HG03103 (cell line): Measurements from ENCODE around the gene ROPN1L.

Experiments
- ATAC-seq: cut with Tn5 transposase; IDR thresholded peaks from one replicate; pipeline ENCODE4 v1.9.1; 2021; ENCODE audit warnings: low read depth; ENCODE audit not compliant: unreplicated experiment

The ROPN1L gene

DNA sequence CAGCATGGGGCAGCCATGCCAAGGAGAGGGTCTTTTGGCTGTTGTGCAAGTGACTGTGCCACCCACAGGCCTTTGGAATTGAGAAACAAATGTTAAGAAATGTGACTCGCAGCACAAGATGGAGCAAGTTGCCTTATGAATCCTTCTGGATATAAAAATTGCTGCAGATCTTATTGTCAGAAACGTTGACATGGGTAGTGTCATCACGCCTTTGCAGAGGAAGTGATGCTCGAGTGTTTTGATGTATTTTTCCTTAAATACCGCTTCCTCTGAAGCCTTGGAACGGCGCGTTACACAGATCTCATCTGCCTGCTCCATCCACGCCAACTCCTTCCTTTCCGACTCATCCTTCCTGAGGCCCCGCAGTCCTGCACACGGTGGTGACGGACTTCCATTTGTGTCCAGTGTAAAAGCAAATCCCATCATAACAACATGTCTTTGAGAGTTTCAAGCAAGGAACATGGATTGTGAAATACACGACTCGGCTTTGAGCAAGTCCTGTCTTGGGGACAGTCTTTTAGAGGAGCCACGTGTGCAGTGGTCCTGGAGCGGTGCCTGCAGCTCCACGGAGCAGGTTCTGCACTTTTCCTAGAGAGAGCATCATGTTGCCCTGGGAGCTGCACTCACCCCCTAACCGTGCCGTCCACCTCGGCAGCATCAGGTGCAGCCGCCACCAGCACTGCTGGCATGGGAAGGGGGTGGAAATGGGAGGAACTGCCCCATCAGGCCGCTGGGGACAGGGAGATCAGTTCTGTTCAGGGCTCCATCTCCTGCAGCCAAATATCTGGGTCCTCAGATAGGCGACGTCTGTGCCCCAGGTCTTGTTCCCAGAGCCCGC is 15.1 kb downstream of the ROPN1L start:
- no peak for ATAC-seq

DNA sequence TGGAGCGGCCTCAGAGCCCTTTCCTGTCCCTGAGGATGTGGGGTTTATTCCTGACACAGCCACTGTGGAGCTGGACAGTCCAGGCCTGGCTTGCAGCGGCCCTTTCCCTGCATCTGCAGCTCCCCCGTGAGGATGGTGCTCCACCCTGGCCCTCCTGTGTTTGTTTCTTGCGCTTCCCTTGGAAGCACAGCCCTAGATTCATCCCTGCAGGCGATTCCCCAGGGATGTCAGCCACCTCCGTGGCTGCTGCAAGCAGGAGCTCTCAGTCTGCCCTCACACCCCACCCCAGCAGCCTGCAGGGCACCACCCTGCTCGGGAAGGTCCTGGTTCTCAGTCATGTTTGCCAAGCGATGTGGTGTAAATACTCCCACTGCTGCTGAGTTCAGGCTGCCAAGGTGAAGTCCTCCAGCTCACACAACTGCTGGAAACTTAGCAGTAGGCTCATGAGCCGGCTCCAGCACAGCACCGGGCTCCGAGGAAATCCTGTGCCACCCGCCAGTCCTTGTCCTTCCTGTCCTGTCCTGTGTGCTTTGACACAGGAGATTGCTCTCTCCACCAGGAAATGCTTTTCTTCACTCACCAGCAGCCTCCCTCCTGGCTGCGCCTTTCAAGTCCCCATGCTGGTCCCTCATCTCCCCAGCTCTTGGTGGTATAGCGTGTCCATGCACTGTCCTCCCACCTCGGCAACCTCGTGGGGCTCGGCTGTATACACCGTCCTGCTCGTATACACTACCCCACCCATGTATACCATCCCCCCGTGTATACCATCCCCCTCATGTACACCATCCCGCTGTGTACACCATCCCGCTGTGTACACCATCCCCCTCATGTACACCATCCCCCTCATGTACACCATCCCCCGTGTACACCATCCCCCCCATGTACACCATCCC is 16.2 kb downstream of the ROPN1L start:
- no peak for ATAC-seq

DNA sequence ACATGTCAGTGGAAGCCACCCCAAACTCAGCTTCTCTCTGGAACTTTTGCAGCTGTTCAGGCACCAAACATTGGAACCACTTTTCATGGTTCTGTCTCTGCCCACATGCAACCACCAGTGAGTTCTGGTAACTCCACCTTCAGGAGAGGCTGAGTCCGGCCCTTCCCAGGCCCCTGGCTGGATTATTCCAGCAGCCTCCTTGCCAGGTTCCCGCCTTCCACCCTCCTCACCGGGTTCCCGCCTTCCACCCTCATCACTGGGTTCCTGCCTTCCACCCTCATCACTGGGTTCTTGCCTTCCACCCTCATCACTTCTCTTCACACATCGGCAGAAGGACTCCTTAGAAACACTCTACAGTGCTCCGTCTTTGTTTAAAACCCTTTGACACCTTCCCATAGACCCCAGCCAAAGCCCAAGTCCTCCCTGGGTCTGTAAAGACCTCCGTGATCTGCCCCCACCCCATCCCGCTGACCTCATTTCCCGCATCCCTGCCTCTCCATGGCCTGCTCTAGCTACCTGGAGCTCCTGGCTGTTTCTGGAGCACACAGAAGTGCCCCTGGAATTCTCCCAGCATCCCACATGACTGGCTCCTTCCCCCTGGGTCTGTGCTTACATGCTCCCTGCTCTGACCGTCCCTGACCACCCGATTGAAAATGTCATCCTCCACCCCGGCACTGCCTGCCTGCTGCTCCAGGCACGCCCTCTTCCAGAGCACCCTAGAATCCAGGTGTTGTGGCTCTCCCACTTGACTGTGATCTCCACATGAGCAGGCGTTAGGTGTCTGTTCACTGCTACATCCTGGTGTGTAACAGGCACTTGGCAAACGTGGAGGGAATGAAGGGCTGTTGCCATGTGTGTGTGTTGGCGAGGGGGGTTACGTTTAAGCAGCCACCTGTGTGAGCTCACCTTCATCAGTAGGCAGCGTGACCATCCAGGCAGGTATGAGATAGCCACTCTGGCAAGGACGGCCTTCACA is 17.7 kb downstream of the ROPN1L start:
- ATAC-seq: no peak

DNA sequence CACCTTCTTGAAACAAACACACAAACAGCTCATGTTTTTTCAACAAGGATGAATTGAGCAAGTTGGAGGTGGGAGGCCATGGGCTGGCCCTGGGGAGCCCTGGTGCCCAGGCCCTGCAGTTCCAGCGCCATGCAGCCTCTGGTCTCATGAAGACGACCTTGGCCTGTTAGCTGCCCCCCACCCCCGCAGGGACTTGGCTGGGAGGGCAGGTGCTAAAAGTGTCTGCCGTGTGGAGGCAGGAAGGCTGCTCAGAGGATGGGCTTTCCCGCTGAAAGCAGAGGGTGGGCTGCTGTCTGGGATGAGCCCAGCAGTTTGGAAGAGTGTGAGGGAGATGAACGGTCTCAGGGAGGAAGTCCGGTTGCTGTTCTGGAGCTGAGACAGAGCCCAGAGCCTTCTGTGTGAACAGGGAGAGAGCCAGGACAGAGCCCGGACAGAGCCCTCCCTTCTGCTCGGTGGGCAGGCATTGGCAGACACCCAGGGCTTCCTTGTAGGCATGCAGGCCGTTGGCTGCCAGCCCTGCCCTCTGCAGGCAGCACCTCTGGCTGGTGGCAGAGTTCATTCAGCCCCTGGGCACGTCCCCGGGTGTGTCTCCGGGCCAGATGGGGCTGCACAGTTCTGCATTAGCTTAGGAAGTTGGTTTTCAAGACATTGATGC is 18.7 kb downstream of the ROPN1L start:
- ATAC-seq: no peak

DNA sequence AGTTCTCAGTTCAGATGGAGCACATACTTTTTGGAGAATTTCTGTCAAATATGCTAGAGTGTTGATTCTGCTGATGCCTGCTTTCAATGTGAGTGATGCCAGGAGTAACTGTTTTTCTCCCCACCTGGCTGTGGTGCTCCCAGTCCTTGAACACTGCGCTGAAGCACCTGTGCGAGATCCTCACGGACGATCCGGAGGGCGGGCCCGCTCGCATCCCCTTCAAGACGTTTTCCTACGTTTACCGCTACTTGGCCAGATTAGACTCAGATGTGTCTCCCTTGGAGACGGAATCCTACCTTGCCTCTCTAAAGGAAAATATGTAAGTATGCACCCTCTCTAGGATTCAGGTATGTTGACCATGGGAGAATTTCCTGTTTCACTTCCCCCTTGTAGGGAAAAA is 19.4 kb downstream of the ROPN1L start:
- no peak for ATAC-seq

DNA sequence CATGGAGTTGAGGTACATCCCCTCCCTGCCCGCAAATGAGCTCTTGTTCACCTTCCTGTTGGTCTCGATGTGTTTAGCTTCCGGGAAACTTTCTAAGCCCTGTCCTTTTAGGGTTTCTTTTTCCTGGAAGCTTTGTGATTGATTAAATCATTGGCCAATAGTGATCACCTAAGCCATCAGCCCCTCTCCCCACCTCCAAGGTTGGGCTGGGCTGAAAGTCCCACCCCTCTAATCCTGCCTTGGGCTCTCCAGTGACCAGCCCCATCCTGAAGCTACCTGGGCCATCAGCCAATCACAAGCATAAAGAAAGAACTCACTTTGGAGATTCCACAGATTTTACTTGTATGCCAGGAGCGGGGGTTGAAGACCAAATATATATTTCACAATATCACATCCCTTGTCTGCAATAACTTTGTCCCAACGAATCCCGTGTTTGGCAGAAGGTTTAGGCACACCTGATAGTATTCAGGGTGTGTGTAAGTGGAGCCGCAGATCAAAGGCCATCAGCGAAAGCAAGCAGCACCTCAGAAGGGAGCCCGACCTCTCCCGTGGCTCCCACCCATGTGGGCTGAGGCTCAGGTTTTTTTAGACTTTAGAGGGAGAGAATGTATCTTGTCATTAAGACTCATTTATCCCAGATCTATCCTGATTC is 20.4 kb downstream of the ROPN1L start:
- ATAC-seq: no peak

DNA sequence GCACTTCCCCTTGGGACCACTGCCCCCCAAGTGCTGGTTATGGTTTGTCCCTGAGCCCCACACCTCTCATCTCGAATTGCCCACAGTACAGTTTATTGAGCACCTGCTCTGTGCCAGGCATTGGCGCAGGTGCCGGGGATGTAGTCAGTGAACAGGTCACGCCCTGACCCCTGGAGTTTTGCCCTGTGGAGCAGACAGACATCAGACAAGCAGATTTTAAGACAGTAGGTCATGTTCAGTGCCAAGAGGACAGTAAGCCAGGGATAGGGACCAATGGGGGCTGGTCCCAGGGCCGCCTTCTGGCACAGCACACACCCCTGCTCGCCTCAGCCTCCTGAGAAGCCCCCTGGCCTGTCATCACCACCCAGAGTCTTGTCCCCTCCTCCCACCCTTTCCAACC is 21.9 kb downstream of the ROPN1L start:
- ATAC-seq: no peak

DNA sequence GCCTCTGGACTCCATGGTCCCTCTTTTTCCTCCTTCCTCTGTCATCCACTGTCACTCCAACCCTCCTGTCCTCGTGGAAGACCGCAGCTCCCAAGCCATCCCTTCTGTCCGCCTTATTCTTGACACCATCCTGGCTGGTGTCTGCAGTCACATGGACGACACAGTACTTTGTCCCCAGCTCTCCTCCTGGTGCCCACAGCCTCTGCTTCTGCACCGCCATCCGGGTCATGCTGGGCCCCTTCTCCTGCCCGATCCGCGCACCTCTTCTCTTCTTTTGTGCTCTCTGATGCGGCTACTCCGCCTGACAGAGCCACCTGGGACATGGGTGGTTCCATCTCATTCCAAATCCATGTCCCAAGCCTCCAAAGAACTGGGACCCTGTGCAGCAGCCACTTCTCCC is 22.5 kb downstream of the ROPN1L start:
- no peak for ATAC-seq

DNA sequence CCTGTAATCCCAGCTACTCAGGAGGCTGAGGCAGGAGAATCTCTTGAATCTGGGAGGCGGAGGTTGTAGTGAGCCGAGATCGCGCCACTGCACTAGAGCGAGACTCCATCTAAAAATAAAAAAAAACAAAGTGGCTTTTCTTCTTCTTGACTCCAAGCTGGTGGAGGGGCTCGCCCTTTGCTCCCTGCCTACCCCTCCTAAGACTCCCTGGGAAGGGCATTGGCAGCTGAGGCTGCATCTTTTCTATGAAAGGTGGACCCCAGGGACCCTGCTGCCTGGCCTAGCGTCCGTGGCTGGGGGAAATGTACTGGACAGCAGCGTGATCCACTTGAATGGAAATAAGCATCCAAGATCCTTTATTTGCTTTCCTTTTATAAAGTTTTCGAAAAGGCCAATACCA is 24.0 kb downstream of the ROPN1L start:
- ATAC-seq: no peak

DNA sequence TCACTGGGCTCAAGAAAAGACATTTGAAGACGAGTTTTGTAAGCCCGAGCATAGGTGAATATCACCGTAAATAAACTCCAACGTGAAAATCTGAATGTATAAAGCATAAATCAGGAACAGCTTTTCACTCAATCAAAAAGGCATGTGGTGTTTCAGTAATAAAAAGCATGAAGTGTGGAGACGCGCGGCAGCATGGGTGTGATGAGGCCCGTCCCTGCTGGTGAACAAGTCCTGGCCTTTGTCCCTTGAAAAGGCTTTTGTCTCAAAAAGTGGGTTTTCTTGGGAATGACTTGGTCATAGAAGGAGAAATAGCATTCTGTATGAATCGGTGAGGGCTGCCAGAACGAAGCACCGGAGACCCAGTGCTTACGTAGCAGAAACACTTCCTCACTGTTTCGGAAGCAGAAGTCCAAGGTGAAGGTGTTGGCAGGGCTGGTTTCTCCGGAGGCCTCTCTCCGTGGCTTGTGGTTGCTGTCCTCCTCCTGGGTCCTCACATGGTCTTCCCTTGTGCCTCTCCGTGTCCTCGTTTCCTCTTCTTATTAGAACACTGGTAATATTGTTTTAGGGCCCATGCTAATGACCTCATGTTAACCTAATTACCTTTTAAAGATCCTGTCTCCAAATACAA is 24.9 kb downstream of the ROPN1L start:
- no peak for ATAC-seq

DNA sequence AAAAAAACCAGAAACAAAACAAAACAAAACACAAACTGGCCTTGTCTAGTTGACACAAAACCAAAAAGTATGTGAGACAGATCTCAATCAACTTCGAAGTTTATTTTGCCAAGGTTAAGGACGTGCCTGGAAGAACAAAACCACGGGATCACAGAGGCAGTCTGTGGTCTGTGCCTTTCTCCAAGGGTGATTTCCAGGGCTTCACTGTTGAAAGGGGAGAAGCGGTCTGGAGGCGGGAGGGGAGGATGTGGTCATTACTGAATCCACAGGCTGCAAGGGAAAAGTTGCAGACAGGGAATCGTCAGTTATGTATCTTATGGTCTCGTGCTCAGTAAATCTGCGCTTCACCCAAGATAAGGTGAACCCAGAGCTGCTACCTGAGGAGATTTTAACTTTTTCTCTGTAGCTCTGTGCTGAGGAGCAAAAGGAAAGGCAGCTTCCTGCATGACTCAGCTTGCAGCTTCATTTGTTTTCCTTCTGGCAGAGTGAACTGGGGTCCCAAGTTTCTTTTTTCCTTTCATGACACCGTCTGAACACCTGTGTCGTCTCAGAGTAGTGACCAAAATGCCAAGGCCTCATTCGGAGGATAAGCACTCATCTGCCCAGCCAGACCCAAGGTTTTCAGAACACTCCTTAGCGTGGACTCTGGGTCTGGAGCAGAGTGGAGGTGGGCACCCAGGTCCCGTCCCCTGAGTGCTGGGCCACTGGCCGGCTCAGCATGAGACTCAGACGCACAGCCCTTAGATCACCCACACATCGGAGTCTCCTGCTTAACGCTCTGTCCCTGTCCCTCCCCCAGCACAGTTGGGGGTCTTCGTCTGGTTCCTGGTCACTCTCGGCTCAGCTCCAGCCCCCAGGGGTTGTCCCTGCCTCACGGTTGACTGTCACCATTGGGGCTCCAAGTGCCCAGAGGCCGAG is 25.9 kb downstream of the ROPN1L start:
- no peak for ATAC-seq

DNA sequence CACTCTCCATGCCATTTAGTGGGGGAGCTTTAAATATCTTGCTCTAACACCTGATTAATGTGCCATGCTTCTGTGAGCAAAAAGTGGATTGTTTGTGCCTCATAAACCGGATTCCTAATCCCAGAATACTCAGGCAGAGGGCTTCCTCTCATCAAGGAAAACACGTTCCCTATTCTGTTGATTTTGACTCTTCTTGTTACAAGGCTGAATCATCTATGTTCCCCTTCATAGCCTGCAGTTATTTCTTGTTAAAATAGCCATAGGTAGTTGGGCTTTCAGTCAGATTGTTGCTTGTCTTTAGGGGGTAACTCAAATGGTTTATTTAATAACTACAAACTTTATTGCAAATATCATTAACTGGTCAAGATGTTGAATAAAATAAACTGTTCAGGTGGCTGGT is 26.6 kb downstream of the ROPN1L start:
- no peak for ATAC-seq

DNA sequence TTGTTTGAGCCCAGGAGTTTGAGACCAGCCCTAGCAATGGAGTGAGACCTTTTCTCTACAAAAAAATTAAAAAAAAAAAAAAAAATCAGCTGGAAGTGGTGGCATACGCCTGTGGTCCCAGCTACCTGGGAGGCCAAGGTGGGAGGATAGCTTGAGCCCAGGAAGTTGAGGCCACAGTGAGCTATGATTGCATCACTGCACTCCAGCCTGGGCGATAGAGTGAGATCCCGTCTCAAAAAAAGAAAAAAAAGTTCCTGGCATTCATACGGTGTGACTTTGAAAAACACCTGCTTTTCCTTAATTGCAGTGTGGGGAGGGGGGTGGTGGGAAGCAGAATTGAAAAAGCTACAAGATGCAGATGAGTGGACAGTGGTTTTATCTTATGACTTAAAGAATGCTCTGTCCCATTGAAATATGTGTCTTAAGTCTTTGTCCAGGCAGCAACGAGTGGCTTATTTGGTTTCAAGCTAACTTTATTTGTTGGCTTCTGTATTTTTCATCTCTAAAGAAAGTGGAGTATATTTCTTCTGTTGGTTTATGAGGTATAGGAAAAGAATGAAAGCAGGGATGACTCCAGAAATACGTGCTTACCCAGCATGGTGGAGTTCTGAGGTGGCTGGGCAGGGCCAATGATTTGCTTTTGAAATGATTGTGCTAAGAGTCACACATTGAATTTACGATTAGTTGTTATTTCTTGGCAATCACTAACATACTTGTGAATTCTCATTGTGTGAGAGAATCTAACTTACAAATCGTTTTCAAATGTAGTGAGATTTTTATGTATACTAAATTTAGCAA is 27.8 kb downstream of the ROPN1L start:
- ATAC-seq: no peak

DNA sequence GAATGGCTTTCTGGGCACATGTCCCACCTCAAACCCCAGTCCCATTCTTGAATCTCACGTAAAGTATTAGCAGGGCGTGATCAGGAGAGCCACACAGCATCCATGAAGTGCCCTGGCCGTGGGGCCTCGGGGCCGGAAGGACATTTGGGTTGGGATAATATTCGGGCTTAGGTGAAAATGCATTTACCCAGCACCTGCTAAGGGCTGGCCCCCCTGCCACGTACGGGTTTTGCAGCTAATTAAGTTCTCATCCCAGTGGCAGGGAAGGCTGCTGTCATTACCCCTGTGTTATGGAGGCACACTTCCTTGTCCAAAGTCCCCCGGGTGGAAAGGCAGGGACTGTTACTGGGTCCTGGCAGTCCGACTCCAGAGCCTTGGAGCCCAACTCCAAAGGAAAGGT is 29.0 kb downstream of the ROPN1L start:
- ATAC-seq: no peak

DNA sequence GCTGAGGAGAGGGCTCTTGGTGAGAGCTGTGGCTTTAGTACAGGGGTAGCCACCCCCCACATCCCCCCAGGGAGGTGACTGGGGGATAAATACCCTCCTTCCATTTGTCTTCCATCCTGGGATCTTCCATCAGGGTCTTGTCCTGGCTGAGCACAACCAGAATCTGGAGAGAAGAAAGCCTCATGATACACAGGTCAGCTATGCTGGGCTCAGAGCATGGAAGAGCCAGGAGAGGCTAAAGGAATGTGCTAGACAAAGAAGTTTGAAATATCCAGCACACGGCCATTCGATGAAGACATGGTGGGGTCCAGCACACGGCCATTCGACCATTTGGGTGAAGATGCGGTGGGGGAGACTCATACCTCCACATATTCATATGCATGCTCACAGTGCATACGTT is 30.0 kb downstream of the ROPN1L start:
- ATAC-seq: no peak

DNA sequence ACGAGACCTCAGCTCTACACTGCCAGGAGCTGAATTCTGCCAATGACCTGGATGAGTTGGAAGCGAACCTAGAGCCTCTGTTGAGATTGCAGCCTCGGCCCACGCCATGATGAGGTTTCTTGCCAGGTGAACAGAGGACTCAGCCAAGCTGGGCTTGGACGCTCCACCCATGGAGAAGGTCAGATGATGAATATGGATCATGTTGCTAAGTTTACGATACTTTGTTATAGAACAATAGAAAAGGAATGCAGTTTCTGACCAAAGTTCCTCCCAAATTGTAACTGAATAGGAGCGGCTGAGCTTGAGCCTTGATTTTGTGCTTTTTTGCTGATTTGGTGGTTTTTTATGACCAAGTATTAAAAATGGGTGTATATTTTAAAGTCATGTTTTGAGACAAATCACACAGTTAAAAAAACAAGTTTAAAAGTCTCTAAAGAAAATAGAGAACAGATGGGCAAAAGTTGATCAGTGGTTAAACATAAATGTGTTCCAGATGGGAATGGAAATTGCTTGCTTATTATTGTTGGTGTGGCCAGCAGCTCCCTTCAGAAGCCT is 32.9 kb downstream of the ROPN1L start:
- no peak for ATAC-seq
